GM12892 (cell line): Measurements from ENCODE around the gene PCDHAC2.

ENCODE experiments used
- DNase-seq: peaks from one replicate; pipeline ENCODE4 v3.0.0; 2011; ENCODE audit not compliant: insufficient read length
- FAIRE-seq: peaks from 2 replicates; lab custom pipeline; 2011; peaks lifted over from hg19 to GRCh38; lab: Jason Lieb, UNC
- POLR2A ChIP-seq: IDR thresholded peaks from 2 replicates; pipeline ENCODE4 v1.6.1; 2011; ENCODE audit warnings: low read depth, low read length, control low read depth
- POLR2AphosphoS5 ChIP-seq: IDR thresholded peaks from 2 replicates; pipeline ENCODE4 v1.6.1; 2011; ENCODE audit warnings: low read depth, low read length, control low read depth

The PCDHAC2 gene

DNA sequence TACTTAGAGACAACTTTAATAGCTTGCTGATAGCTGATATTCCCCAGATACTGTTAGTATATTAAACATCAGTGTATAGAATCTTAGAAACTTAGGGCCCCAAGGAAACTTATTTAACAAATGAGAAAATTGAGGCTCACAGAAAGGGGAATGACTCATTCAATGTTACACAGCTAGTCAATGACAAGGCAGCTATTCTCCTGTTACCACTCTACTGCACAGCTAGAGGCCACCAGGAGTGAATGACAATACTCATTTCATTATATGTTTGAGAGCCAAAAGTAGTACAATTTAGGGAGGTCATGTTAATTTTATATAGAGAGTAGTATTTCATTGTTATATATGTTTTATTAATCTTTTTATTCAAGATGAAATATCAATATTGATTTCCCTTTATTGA lies 51.7 kb downstream of the PCDHAC2 start:
- no peak for TF ChIP-seq POLR2AphosphoS5
- TF ChIP-seq POLR2A = no peak
- no peak for FAIRE-seq
- DNase-seq = no peak
